Measurements from ENCODE around the gene PJA2.
"Not testable (repeated sequence)": the region's sequence is repeated elsewhere in the genome, so short reads cannot be mapped to it uniquely, and the experiment has no call there.

PJA2 gene, protein sequence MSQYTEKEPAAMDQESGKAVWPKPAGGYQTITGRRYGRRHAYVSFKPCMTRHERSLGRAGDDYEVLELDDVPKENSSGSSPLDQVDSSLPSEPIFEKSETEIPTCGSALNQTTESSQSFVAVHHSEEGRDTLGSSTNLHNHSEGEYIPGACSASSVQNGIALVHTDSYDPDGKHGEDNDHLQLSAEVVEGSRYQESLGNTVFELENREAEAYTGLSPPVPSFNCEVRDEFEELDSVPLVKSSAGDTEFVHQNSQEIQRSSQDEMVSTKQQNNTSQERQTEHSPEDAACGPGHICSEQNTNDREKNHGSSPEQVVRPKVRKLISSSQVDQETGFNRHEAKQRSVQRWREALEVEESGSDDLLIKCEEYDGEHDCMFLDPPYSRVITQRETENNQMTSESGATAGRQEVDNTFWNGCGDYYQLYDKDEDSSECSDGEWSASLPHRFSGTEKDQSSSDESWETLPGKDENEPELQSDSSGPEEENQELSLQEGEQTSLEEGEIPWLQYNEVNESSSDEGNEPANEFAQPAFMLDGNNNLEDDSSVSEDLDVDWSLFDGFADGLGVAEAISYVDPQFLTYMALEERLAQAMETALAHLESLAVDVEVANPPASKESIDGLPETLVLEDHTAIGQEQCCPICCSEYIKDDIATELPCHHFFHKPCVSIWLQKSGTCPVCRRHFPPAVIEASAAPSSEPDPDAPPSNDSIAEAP

DNA sequence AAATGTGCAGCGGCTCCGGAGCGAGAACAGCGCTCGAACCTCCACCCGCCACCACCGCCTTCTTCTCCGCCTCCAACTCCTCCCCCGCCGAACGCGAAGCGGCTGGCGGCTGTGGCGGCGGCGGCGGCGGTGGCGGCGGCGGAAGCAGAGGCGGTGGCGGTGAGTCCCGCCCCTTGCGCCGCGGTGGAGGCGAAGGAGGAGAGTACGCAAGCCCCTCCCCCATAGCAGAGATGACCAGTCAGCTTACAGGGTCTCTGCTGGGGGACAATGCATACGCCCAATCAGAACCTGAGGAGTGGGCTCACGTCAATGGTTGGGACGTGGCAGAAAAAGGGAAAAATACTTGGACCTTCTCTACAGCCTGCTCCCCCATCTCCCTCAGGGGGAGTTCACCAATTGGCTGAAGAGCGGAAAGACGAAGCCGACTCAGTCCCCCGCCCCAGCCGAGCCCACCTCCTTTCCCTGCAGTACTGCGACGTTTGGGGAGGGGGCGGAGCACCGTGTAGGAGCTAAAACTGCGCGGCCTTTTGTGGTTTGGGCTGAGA lies at the start of gene PJA2:
PJA2 (minus strand) TSS at position 131 of the 545 bp plus-strand sequence. CDS start 26,541 bp downstream, outside the sequence.
- no peaks in the 10 kb centered on the region for H3K27me3 Mint-ChIP-seq
- peak; percentile 92 for ATAC-seq
- peaks cover 44% of the 10 kb centered on the region for H3K4me1 Mint-ChIP-seq
- H3K9me3 Mint-ChIP-seq: peaks cover 9 to 15% of the 10 kb centered on the region in 2 donors
- DNase-seq: peak; percentile 97 to 98
- peak within 1 kb of the TSS; percentile 99 for H3K27ac Mint-ChIP-seq
- H3K4me3 Mint-ChIP-seq: peak within 1 kb of the TSS; percentile 98 to 99

DNA sequence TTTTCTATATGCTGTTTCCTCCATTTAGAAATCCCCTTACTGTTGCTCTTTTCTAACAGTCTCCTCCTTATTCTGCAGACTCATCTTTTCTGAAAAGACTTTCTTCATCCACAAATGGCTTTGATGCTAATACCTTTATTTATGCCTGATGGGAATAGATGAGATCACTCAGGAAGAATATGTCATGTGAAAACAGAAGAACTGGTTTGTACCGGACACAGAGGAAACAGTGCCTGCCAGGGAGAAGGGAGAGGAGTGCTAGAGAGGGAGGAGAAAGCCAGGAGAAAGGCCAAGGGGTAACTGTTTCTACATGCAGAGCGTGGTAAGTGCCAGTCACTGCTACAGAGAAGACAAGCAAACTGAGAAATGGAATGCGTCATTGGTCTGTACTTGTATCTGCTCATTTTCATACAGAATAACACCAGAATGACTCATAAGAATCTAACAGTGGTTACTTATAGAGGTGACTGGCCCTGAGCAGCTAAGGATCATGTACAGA lies 45.9 kb upstream of the PJA2 start:
- DNase-seq (peak; percentile 4 to 17), ATAC-seq (peak; percentile 100)
- H3K27me3 Mint-ChIP-seq: peaks cover 13% of the 10 kb centered on the region
- H3K27ac Mint-ChIP-seq: no peak overlapping the region
- H3K9me3 Mint-ChIP-seq: no peaks in the 10 kb centered on the region
- H3K4me3 Mint-ChIP-seq: peak overlapping the region in 1 of 2 donors; percentile 3
- H3K4me1 Mint-ChIP-seq: peaks cover 6% of the 10 kb centered on the region

GRCh38 chr5:109454731-109455505 lies 45.1 kb upstream of the PJA2 start:
- Mint-ChIP-seq H3K9me3 (no peaks in the 10 kb centered on the region), H3K4me1 (peaks cover 11% of the 10 kb centered on the region), H3K27me3 (peaks cover 18% of the 10 kb centered on the region), H3K4me3 (no peak overlapping the region), H3K27ac (no peak overlapping the region)
- DNase-seq: no peak
- ATAC-seq: no peak

- Mint-ChIP-seq H3K4me1 (peaks cover 11% of the 10 kb centered on the region), H3K27ac (no peak overlapping the region), H3K4me3 (no peak overlapping the region), H3K27me3 (peaks cover 15% of the 10 kb centered on the region), H3K9me3 (no peaks in the 10 kb centered on the region)
- DNase-seq (no peak), ATAC-seq (no peak)
These were observed 43.5 kb upstream of the PJA2 start for GRCh38 chr5:109453251-109453650.

DNA sequence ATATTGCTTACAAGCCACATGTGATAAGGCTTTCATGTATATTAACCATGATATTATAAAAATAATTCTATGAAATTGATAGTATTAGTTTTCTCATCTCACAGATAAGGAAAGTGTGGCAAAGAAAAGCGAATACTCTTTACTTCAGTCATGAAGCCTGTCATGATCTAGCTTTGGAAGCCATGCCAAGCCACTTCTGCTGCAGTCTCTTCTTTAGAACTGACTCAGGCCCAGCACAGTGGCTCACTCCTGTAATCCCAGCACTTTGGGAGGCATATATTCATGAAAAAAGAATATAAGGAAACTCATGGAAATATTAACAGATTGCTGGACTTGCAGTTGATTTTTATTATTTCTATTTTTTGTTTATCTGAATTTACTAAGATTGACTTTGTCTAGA lies 42.9 kb upstream of the PJA2 start:
- peaks cover 13% of the 10 kb centered on the region for H3K27me3 Mint-ChIP-seq
- DNase-seq: no peak
- H3K4me1 Mint-ChIP-seq: peaks cover 11% of the 10 kb centered on the region
- H3K27ac Mint-ChIP-seq: no peak overlapping the region
- no peak for ATAC-seq
- H3K9me3 Mint-ChIP-seq: no peaks in the 10 kb centered on the region
- H3K4me3 Mint-ChIP-seq: no peak overlapping the region

- ATAC-seq (no peak), DNase-seq (no peak)
- H3K4me1 Mint-ChIP-seq: peaks cover 11% of the 10 kb centered on the region
- no peak overlapping the region for H3K4me3 Mint-ChIP-seq
- H3K27ac Mint-ChIP-seq: no peak overlapping the region
- no peaks in the 10 kb centered on the region for H3K9me3 Mint-ChIP-seq
- H3K27me3 Mint-ChIP-seq: peaks cover 13% of the 10 kb centered on the region
These were observed 41.4 kb upstream of the PJA2 start for GRCh38 chr5:109451146-109451545.

- no peak overlapping the region for H3K4me3 Mint-ChIP-seq
- H3K4me1 Mint-ChIP-seq: peaks cover 5% of the 10 kb centered on the region
- ATAC-seq: no peak
- no peaks in the 10 kb centered on the region for H3K9me3 Mint-ChIP-seq
- H3K27me3 Mint-ChIP-seq: peaks cover 13% of the 10 kb centered on the region
- no peak for DNase-seq
- no peak overlapping the region for H3K27ac Mint-ChIP-seq
These were observed 40.5 kb upstream of the PJA2 start for GRCh38 chr5:109450129-109450877.

DNA sequence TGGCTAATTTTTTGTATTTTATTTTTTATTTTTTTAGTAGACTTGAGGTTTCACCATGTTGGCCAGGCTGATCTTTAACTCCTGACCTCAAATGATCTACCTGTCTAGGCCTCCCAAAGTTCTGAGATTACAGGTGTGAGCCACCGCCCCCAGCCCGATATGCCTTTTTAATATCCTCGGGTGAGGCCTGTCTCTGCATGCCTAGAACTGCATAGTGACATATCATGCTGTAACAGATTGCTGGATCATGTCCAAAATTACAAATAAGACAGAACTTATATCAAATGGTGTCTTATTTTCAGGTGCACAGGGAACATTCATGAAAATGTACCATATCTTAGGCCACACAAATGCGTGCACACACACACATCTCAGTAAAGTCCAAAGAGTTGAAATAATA lies 39.1 kb upstream of the PJA2 start:
- Mint-ChIP-seq H3K9me3 (no peaks in the 10 kb centered on the region), H3K4me3 (no peak overlapping the region), H3K4me1 (peaks cover 5% of the 10 kb centered on the region), H3K27me3 (peaks cover 13% of the 10 kb centered on the region), H3K27ac (no peak overlapping the region)
- no peak for ATAC-seq
- no peak for DNase-seq

DNA sequence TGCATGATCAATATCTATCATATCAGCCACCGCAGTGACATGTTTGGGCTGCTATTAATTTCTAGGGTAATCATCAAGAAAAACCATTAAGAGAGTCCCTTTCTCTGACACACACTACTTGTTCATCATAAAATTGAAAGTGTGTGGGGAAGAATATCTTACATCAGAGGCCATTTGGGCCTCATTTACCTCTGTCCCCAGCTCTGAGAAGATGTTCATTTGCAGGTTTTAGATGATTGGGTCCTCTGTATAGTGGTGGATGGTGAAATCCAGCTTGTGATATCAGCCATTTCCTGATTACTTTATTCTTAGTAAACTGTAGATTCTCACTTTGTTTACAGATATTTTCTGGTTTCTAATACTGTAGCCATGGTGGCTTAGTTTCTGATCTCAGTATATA lies 29.8 kb upstream of the PJA2 start:
- no peaks in the 10 kb centered on the region for H3K27me3 Mint-ChIP-seq
- DNase-seq: no peak

GRCh38 chr5:109426075-109426474 lies 16.3 kb upstream of the PJA2 start:
- H3K27ac Mint-ChIP-seq: no peak overlapping the region
- H3K9me3 Mint-ChIP-seq: no peaks in the 10 kb centered on the region
- H3K4me3 Mint-ChIP-seq: no peak overlapping the region
- DNase-seq (no peak), ATAC-seq (no peak)
- no peaks in the 10 kb centered on the region for H3K4me1 Mint-ChIP-seq
- H3K27me3 Mint-ChIP-seq: peaks cover 12% of the 10 kb centered on the region

More for the DNA sequence above, 29.8 kb upstream of the PJA2 start:
- no peak overlapping the region for H3K4me3 Mint-ChIP-seq
- no peak for ATAC-seq
- no peaks in the 10 kb centered on the region for H3K4me1 Mint-ChIP-seq
- H3K9me3 Mint-ChIP-seq: no peaks in the 10 kb centered on the region
- H3K27ac Mint-ChIP-seq: no peak overlapping the region

GRCh38 chr5:109425521-109425920 lies 15.7 kb upstream of the PJA2 start:
- not testable (repeated sequence) for H3K4me1 Mint-ChIP-seq, ATAC-seq, H3K27ac Mint-ChIP-seq, H3K4me3 Mint-ChIP-seq, DNase-seq, H3K9me3 Mint-ChIP-seq
- H3K27me3 Mint-ChIP-seq: peaks cover 12% of the 10 kb centered on the region

DNA sequence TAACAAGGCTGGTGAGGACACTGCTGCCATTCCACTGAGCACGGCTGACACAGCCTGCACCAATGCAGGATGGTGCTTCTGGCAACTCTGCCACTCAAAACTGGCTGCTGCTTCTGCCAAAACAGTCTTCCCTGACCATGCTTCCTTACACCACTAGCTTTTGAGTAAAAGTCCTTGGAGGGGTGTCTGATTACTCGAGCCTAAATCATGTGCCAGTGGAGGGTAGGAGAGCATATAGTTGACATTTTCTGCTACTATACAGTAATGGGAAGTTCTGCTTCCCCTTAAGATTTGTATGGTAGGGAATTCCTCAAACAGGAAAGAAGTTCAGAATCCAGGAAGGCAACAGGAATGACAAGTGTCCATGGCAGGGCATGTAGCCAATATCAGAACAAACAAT lies 12.2 kb upstream of the PJA2 start:
- ATAC-seq (no peak), DNase-seq (no peak)
- no peaks in the 10 kb centered on the region for H3K4me1 Mint-ChIP-seq
- no peak overlapping the region for H3K4me3 Mint-ChIP-seq
- H3K27me3 Mint-ChIP-seq: peaks cover 12% of the 10 kb centered on the region
- H3K27ac Mint-ChIP-seq: no peak overlapping the region
- H3K9me3 Mint-ChIP-seq: peaks cover 0 to 4% of the 10 kb centered on the region in 2 donors

- no peak overlapping the region for H3K27ac Mint-ChIP-seq
- peaks cover 5% of the 10 kb centered on the region for H3K4me1 Mint-ChIP-seq
- H3K27me3 Mint-ChIP-seq: no peaks in the 10 kb centered on the region
- ATAC-seq (no peak), DNase-seq (no peak)
- H3K9me3 Mint-ChIP-seq: peaks cover 16 to 24% of the 10 kb centered on the region in 2 donors
- no peak overlapping the region for H3K4me3 Mint-ChIP-seq
These were observed 9.1 kb upstream of the PJA2 start for GRCh38 chr5:109418712-109419352.

- peaks cover 14% of the 10 kb centered on the region for H3K4me1 Mint-ChIP-seq
- peaks cover 18 to 29% of the 10 kb centered on the region in 2 donors for H3K9me3 Mint-ChIP-seq
- no peak overlapping the region for H3K4me3 Mint-ChIP-seq
- ATAC-seq (no peak), DNase-seq (no peak)
- no peak overlapping the region for H3K27ac Mint-ChIP-seq
- no peaks in the 10 kb centered on the region for H3K27me3 Mint-ChIP-seq
These were observed 7.1 kb upstream of the PJA2 start for GRCh38 chr5:109416882-109417281.
